ENCODE measurements around the gene UBE4B.
"Not testable (repeated sequence)": the region's sequence is repeated elsewhere in the genome, so short reads cannot be mapped to it uniquely, and the experiment has no call there.

The UBE4B gene

DNA sequence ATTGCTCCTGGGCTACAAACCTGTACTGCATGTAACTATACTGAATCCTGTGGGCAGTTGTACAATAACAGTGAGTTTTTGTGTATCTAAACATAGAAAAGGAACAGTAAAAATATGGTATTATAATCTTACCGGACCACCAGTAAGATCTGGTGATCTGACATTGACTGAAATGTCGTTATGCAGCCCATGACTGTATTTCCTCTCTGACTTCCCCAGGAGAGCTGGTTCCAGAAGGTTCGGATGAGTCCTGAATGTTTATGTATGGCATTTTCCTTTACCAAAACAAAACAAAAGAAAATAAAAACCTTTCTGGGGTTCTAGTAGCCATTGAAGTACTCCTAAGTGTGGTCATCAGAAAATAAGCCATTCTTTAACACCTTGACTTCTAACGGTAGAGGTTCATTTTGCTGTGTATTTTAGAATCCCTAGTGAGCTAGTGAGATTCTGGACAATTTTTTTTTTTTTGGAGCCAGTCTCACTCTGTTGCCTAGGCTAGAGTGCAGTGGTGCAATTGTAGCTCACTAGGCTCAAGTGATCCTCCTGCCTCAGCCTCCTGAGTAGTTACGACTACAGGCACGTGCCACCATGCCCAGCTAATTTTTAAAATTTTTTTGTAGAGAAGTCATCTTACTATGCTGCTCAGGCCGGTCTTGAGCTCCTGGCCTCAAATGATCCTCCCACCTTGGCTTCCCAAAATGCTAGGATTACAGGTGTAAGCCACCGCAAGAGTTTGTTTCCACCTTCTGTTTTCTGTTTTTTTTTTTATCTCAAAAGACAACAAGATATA is 27.7 kb downstream of the UBE4B start:
- Histone ChIP-seq H3K36me3 (ENCODE audit: insufficient read depth, low read depth, low read length) (no peaks in the 10 kb centered on the region; the same call in 1 of the 2 replicates), H3K27me3 (ENCODE audit: insufficient read depth, low read length) (no peaks in the 10 kb centered on the region), H3K9me3 (ENCODE audit: insufficient read depth, low read depth, low read length) (no peaks in the 10 kb centered on the region), H3K27ac (ENCODE audit: low read length) (no peak overlapping the region), H3K9ac (ENCODE audit: low read depth, low read length) (no peak overlapping the region), H3K4me3 (ENCODE audit: low read length) (no peak overlapping the region), H3K4me1 (ENCODE audit: insufficient read depth, low read length) (peaks cover 3% of the 10 kb centered on the region; the same call in 1 of the 2 replicates)

DNA sequence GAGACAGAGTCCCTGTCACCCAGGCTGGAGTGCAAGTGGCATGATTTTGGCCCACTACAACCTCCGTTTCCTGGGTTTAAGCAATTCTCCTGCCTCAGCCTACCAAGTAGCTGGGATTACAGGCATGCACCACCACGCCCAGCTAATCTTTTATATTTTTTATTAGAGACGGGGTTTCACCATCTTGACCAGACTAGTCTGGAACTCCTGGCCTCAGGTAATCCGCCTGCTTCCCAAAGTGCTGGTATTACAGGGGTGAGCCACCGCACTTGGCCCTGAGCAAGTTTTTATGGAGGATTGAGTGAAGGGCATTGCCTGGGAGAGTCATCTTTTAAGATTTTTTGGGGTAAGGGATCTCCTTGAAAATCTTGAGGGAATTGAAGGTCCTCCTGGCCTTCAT is 28.5 kb downstream of the UBE4B start:
- Histone ChIP-seq H3K27me3 (ENCODE audit: insufficient read depth, low read length) (no peaks in the 10 kb centered on the region), H3K9me3 (ENCODE audit: insufficient read depth, low read depth, low read length) (no peaks in the 10 kb centered on the region), H3K4me1 (ENCODE audit: insufficient read depth, low read length) (peaks cover 4% of the 10 kb centered on the region; the same call in 1 of the 2 replicates), H3K36me3 (ENCODE audit: insufficient read depth, low read depth, low read length) (no peaks in the 10 kb centered on the region; the same call in 1 of the 2 replicates), H3K27ac (ENCODE audit: low read length) (no peak overlapping the region), H3K9ac (ENCODE audit: low read depth, low read length) (no peak overlapping the region), H3K4me3 (ENCODE audit: low read length) (no peak overlapping the region)

DNA sequence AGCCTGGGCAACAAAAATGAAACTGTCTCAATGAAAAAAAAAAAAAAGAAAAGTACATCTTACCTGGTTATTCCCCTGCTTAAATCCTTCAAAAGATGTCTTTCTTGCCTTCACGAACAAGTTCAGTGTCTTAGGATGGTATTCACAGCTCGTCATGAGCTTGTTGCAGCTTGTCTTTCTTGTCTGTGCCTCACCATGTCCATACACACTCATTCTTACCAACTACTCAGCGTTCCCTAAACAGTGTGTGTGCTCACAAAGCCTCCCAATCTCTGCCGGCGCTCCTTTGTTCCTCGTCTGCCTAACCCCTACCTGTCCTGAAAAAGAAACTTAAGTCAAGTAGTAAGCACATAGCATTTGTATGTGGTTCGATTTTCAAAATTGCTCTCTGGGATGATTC is 31.1 kb downstream of the UBE4B start:
- H3K27ac ChIP-seq (ENCODE audit: low read length): no peak overlapping the region
- H3K36me3 ChIP-seq (ENCODE audit: insufficient read depth, low read depth, low read length): no peaks in the 10 kb centered on the region
- H3K9me3 ChIP-seq (ENCODE audit: insufficient read depth, low read depth, low read length): no peaks in the 10 kb centered on the region
- H3K4me1 ChIP-seq (ENCODE audit: insufficient read depth, low read length): peaks cover 7% of the 10 kb centered on the region; the same call in 1 of the 2 replicates
- no peaks in the 10 kb centered on the region for H3K27me3 ChIP-seq (ENCODE audit: insufficient read depth, low read length)
- no peak overlapping the region for H3K4me3 ChIP-seq (ENCODE audit: low read length)
- no peak overlapping the region for H3K9ac ChIP-seq (ENCODE audit: low read depth, low read length)

DNA sequence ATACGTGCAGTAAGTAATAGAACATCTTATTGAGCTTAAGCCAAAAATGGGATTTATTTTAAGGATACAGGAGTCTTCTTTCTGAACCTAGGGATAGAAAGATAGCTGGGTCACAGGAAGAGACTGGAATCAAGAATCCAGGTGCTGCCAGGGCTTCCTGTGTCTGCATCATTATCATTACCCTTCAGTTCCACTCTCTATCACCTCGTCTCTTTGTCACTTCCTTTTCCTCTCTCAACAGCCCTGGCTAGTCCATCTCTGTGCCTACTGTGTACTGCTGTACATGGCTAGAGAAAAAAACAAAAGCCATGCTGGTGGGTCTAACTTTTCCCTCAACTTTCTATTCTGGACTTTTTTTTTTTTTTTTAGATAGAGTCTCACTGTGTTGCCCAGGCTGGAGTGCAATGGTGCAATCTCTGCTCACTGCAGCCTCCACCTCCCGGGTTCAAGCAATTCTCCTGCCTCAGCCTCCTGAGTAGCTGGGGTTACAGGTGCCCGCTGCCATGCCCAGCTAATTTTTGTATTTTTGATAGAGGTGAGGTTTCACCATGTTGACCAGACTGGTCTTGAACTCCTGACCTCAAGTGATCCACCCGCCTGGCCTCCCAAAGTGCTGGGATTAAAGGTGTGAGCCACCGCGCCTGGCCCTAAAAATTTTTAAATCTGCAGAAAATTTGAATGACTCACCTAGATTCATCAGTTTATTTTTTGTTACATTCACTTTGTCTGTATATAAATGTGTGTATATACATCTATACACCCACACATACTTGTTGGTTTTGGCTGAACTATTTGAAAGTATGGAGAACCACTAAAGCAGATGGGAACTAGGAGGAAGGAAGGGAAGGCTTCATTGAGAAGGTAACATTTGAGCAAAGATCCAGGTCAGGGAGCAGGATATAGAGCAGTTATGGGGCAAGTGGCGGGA is 31.9 kb downstream of the UBE4B start:
- Histone ChIP-seq H3K4me1 (ENCODE audit: insufficient read depth, low read length) (peaks cover 8% of the 10 kb centered on the region; the same call in 1 of the 2 replicates), H3K9me3 (ENCODE audit: insufficient read depth, low read depth, low read length) (no peaks in the 10 kb centered on the region)

DNA sequence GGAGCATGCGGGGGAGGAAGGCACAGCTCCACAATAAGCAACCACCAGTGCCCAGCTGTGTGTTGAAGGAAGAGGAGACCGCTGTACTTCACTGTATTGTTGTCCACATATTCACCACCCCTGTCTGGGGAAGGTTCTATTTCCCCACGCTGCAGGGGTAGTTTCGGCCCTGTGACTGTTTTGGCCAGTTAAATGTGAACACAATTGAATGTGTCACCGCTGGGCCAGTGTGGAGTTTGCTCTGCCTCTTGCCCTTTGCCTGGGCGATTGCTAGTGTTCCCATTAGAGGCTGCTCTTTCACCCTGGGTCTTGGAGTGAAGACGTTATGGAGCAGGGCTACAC is 32.6 kb downstream of the UBE4B start:
- Histone ChIP-seq H3K27ac (ENCODE audit: low read length) (no peak overlapping the region), H3K36me3 (ENCODE audit: insufficient read depth, low read depth, low read length) (no peaks in the 10 kb centered on the region), H3K9me3 (ENCODE audit: insufficient read depth, low read depth, low read length) (no peaks in the 10 kb centered on the region), H3K4me3 (ENCODE audit: low read length) (no peak overlapping the region), H3K27me3 (ENCODE audit: insufficient read depth, low read length) (no peaks in the 10 kb centered on the region), H3K9ac (ENCODE audit: low read depth, low read length) (peak overlapping the region; percentile 4; the same call in 1 of the 2 replicates), H3K4me1 (ENCODE audit: insufficient read depth, low read length) (peaks cover 8% of the 10 kb centered on the region; the same call in 1 of the 2 replicates)

More for the DNA sequence above, 31.9 kb downstream of the UBE4B start:
- Histone ChIP-seq H3K27me3 (ENCODE audit: insufficient read depth, low read length) (no peaks in the 10 kb centered on the region), H3K9ac (ENCODE audit: low read depth, low read length) (peak overlapping the region; percentile 4; the same call in 1 of the 2 replicates), H3K4me3 (ENCODE audit: low read length) (no peak overlapping the region), H3K27ac (ENCODE audit: low read length) (peak overlapping the region; percentile 71), H3K36me3 (ENCODE audit: insufficient read depth, low read depth, low read length) (no peaks in the 10 kb centered on the region)

DNA sequence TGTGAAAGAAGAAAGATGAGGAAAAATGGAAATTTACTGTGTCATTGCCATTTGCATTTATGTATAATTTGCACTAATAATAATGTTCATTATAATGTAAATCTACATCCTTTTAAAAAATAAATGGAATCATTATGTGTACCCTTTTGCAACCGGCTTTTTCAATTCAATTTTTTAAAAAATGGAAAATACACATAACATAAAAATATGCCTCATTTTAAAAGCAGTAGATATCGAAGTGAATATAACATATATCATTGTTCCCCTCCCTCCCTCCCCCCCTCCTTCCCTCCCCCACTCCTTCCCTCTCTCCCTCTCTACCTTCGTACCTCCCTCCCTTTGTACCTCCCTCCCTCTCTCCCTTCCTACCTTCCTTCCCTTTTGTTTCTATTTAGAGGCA is 33.0 kb downstream of the UBE4B start:
- H3K9me3 ChIP-seq (ENCODE audit: insufficient read depth, low read depth, low read length): no peaks in the 10 kb centered on the region
- peak overlapping the region; percentile 4; the same call in 1 of the 2 replicates for H3K9ac ChIP-seq (ENCODE audit: low read depth, low read length)
- H3K27me3 ChIP-seq (ENCODE audit: insufficient read depth, low read length): no peaks in the 10 kb centered on the region
- H3K4me1 ChIP-seq (ENCODE audit: insufficient read depth, low read length): peaks cover 8% of the 10 kb centered on the region; the same call in 1 of the 2 replicates
- no peak overlapping the region for H3K27ac ChIP-seq (ENCODE audit: low read length)
- no peaks in the 10 kb centered on the region for H3K36me3 ChIP-seq (ENCODE audit: insufficient read depth, low read depth, low read length)
- no peak overlapping the region for H3K4me3 ChIP-seq (ENCODE audit: low read length)

DNA sequence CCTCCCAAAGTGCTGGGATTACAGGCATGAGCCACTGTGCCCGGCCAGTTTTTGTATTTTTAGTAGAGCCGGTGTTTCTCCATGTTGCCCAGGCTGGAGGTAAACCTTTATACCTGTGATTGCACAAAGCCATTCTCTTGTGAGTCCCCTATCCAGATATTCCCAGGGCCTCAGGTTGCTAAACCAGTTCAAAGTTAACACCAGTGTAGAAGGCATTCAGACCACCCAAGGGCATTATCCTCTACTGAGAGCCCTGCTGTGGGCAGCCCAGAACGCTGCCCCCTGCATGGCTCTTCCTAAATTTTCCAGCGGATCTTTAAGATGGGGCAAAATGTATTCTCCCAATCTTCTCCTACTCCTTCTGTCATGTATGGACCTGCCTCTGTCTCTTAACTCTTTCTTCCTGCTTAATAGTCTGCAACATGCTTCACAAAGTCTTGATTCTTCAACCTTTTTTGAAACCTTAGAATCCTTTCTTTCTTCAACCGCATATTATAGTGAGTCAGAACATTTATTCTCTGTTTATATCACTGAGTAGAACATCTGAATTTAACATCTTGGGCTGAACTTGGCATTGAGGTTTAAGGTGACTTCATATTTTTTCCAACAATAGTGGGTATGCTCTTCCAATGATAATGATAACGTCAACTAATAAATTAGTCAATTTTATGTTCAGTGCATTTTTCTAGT is 36.0 kb downstream of the UBE4B start:
- H3K4me1 ChIP-seq (ENCODE audit: insufficient read depth, low read length): peaks cover 11% of the 10 kb centered on the region; the same call in 1 of the 2 replicates
- no peak overlapping the region for H3K4me3 ChIP-seq (ENCODE audit: low read length)
- no peaks in the 10 kb centered on the region for H3K36me3 ChIP-seq (ENCODE audit: insufficient read depth, low read depth, low read length)
- H3K27ac ChIP-seq (ENCODE audit: low read length): no peak overlapping the region
- H3K9ac ChIP-seq (ENCODE audit: low read depth, low read length): no peak overlapping the region
- H3K9me3 ChIP-seq (ENCODE audit: insufficient read depth, low read depth, low read length): no peaks in the 10 kb centered on the region
- H3K27me3 ChIP-seq (ENCODE audit: insufficient read depth, low read length): no peaks in the 10 kb centered on the region

DNA sequence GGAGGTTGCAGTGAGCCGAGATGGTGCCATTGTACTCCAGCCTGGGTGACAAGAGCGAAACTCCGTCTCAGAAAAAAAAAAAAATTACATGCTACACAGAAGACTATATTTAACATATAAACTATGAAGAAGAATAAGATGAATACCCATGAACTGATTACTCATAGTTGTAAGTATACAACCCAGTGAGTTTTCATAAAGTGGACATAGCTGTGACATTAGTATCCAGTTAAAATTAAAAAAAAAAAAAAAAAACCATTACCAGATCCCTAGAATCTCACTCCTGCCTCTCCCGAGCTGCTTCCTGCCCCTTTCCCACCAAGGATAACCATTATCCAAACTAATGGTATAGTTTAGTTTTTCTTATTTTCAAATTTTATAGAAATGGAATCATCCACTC is 37.4 kb downstream of the UBE4B start:
- Histone ChIP-seq H3K9ac (ENCODE audit: low read depth, low read length) (no peak overlapping the region), H3K9me3 (ENCODE audit: insufficient read depth, low read depth, low read length) (no peaks in the 10 kb centered on the region), H3K36me3 (ENCODE audit: insufficient read depth, low read depth, low read length) (peaks cover 12% of the 10 kb centered on the region; the same call in 1 of the 2 replicates), H3K27ac (ENCODE audit: low read length) (no peak overlapping the region), H3K4me1 (ENCODE audit: insufficient read depth, low read length) (peaks cover 11% of the 10 kb centered on the region; the same call in 1 of the 2 replicates), H3K4me3 (ENCODE audit: low read length) (no peak overlapping the region), H3K27me3 (ENCODE audit: insufficient read depth, low read length) (no peaks in the 10 kb centered on the region)

DNA sequence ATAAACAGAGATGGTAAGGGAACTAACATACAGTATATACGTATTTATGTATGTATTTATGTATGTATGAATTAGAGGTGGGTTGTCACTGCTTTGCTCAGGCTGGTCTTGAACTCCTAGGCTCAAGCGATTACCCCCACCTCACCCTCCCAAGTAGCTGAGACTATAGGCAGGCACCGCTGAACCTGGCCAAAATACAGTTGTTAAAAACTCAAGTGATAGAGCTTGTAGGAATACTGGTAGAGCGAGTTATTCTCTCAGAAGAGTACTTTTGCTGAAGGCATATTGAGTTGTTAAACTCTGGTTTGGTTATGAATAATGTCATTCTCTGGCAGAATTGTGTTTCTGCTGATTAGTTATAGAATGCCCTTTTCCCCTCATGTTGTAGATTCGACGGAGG is 38.9 kb downstream of the UBE4B start:
- H3K9me3 ChIP-seq (ENCODE audit: insufficient read depth, low read depth, low read length): no peaks in the 10 kb centered on the region
- no peaks in the 10 kb centered on the region for H3K27me3 ChIP-seq (ENCODE audit: insufficient read depth, low read length)
- no peak overlapping the region for H3K27ac ChIP-seq (ENCODE audit: low read length)
- H3K4me3 ChIP-seq (ENCODE audit: low read length): no peak overlapping the region
- H3K36me3 ChIP-seq (ENCODE audit: insufficient read depth, low read depth, low read length): peaks cover 16% of the 10 kb centered on the region
- H3K9ac ChIP-seq (ENCODE audit: low read depth, low read length): no peak overlapping the region
- H3K4me1 ChIP-seq (ENCODE audit: insufficient read depth, low read length): peaks cover 6% of the 10 kb centered on the region; the same call in 1 of the 2 replicates

DNA sequence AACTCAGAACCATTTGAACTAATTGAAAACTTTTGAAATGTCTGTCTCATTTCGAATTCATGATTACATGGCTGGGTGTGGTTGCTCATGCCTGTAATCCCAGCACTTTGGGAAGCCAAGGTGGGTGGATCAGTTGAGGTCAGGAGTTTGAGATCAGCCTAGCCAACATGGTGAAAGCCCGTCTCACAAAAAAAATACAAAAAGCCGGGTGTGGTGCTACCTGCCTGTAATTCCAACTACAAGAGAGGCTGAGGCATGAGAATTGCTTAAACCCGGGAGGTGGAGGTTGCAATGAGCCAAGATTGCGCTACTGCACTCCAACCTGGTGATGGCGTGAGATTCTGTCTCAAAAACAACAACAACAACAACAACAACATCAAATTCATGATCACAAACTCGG is 40.6 kb downstream of the UBE4B start:
- not testable (repeated sequence) for H3K4me1 ChIP-seq (ENCODE audit: insufficient read depth, low read length); H3K27me3 ChIP-seq (ENCODE audit: insufficient read depth, low read length); H3K9me3 ChIP-seq (ENCODE audit: insufficient read depth, low read depth, low read length); H3K4me3 ChIP-seq (ENCODE audit: low read length); H3K27ac ChIP-seq (ENCODE audit: low read length); H3K9ac ChIP-seq (ENCODE audit: low read depth, low read length)
- peaks cover 16% of the 10 kb centered on the region for H3K36me3 ChIP-seq (ENCODE audit: insufficient read depth, low read depth, low read length)
